Activated T-cell treated with anti-CD3 and anti-CD28 coated beads, Interleukin-2, amount 50 U/mL, for 48 hours (primary cell): Measurements from ENCODE around the gene ANKRD13D.

Experiments used
- DNase-seq, 2 experiments: peaks; one replicate each; pipeline ENCODE4 v3.0.0-alpha.2; 2020

The ANKRD13D gene

DNA sequence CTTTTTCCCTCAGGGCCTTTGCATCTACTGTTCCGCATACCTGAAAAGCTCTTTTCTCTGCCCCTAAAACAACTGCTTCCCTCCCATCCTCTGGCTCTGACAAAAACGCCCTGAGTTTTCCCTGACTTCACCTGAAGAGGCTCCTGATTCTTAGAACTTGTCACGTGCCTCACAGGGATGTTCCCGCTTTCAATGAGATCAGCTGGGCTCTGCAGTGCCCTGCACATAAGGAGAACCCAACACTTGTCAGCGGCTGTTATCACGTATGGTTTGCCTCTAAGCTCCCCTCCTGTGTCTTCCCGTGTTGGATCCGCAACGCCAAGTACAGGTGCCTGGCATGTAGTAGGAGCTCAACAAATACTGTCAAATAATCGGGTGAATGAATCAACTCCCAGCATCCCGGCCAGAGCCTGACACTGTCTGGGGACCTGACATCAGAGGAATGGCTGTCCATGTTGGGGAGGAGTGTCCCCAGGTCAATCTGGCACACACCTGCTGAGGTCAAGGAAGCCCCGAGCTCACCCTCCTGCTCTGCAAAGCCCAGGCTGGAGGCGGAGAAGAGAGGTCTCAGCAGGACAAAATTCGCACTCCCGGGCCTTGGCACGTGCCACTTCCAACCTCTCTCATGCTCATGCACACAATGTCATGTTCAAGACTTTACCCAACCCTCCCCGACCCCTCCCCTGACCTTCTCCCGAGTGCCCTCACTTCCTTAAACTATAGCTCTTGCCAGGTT lies 27.0 kb upstream of the ANKRD13D start:
- no peak for DNase-seq

DNA sequence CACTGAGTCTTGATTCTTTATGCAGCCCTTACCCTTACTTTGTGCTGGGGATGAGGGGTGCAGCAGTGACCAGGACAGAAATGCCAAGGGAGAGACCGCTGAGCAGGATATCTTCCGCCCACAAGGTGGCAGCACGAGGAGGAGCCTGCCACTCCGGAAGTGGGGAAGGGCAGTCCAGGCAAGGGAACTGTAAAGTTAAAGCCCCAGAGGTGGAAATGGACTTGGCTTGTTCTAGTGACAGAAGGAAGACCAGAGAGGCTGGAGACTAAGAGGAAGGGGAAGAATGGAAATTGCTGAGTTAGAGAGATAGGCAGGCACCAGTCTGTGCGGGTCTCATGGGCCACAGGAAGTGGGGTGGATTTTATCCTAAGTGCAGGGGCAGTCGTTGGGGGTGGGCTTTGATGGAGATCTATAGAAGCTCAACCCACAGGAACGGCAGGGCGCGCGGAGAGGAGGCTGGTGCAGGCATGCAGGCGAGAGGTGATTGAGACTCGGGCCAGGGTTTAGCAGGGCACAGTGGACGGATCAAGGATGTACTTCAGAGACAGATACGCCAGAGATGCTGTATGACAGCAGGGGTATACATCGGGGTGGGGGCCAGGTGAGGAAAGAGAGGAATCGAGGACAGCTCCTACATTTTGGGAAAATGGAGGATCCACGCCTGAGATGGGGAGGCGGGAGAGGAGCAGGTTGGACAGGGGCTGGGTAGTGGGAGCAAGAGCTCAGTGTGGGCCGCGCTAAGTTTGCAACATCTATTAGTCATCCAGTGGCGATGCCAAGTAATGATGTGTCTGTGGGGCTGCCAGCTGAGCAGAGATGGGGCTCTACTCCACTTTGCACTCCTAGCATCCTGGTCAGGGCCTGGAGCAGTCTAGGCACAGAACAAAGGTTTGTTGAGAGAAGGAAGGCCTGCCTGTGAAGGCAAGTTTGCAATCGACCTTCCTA lies 26.1 kb upstream of the ANKRD13D start:
- DNase-seq: peak; percentile 85

DNA sequence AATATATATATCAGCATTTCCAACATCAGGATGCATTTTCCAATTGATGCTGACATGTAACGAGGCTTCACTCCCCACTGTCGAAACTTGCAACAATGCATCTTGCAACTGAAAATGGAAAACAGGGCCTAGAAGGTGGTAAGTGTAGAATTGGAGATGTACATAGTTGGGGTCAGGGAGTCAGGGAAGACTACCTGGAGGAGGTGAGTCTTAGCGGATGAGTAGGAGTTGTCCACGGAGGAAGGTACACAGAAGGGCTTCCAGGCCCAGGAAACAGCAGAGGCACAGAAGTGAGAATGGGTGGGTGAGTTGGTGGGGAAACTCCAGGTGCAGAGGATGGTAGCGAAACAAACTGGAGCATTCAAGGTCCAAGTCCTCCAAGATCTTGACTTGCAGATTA lies 24.8 kb upstream of the ANKRD13D start:
- DNase-seq: no peak

DNA sequence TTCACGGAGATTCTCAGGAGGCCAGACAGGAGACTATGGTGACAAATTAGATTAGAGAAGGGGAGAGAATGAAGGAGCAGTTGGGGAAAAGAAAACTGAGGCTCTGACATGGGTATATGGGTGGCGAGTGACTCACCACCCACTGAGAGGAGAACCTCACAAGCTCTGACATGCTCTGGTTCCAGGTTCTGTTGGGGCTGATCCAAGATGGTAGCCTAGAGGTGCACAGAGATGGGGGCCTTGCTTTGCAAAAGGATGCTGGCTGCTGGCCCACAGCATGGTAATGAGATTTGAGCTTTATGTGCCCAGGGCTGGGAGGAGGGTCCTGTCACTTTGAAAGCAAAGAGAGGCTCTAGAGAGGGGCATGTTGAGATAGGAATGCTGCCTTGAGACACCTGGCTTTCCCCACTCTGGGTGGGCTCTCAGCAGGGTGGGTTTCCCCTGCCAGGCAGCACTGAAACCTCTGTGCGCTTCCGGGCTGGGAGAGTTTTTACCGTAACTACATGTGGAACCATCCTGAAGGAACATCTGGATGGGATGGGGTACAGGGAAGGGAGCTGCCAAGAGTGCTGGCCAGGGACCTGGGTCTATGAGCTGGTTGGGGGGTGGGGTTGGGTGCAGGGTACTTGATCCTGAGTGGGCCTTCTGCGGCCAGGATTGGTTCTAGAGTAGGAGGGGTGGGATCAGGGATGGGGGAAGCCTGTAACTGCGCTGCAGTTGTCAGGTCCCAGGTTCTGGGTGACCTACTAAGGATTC lies 24.0 kb upstream of the ANKRD13D start:
- DNase-seq: peak; percentile 45 to 52

DNA sequence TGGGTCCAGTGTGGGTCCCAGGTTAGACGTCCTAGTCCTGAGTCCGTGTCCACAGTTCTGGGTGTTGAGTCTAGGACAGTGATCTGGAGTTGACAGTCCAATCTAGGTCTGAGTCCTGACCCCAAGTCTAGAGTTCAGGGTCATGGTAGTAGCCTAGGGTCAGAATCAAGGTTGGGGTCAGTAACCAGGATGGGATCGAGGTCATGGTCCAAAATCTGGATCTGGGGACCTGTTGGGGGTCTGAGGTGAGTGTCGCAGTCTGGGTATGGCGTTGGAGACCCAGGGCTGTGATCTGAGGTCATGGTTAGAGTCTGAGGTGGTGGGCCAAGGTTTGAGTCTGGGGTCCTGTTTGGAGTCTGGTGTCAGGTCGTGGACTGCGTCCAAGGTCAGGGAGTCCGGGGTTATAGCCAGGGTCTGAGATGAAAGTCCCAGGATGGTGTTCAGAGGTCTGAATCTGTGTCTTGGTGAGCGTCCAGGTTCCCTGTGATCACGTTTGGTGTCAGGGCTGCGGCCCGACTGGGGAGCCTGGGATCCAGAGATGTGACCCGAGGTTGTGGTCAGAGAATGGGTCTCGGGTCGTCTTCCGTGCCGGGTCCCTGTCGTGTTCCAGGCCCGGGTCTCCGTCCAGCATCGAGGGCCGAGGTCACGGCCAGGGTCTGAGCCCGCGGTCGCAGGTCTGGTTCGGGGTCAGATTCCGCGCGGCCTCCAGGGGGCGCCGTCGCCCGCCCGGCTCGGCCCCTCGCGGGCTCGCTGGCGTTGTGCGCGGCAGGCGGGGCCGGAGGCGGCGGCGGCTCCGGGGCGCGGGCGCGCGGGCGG lies 23.3 kb upstream of the ANKRD13D start:
- peak; percentile 82 to 89 for DNase-seq

DNA sequence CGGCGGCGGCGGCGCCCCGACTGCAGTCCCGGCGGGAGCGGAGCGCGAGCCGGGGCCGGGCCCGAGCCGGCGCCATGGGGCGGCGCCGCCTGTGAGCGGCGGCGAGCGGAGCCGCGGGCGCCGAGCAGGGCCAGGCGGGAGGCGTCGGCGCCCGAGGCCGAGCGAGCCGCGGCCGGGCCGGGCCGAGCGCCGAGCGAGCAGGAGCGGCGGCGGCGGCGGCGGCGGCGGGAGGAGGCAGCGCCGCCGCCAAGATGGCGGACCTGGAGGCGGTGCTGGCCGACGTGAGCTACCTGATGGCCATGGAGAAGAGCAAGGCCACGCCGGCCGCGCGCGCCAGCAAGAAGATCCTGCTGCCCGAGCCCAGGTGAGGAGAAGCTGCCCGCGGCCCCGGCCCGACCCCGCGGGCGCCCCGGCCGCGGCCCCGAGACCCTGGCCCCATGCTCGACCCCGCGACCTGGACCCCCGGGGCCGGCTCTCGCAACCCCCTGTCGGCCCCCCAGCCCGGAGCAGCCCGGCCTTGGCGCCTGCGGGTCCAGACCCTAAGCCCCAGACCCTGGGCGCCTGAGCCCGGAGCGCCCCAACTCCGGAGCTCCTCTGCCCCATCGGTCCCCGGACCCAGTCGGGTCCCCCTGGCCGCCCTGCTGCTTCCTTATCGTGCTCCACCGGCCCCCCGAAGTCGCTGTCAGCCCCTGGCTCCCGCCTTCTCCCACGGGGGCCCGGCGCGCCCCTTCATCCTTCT lies 22.5 kb upstream of the ANKRD13D start, which contains the start of gene GRK2:
GRK2 (plus strand) TSS at position 25 of the 739 bp plus-strand sequence; CDS start at position 252, 227 bp downstream.
- DNase-seq: peak; percentile 50 to 61

DNA sequence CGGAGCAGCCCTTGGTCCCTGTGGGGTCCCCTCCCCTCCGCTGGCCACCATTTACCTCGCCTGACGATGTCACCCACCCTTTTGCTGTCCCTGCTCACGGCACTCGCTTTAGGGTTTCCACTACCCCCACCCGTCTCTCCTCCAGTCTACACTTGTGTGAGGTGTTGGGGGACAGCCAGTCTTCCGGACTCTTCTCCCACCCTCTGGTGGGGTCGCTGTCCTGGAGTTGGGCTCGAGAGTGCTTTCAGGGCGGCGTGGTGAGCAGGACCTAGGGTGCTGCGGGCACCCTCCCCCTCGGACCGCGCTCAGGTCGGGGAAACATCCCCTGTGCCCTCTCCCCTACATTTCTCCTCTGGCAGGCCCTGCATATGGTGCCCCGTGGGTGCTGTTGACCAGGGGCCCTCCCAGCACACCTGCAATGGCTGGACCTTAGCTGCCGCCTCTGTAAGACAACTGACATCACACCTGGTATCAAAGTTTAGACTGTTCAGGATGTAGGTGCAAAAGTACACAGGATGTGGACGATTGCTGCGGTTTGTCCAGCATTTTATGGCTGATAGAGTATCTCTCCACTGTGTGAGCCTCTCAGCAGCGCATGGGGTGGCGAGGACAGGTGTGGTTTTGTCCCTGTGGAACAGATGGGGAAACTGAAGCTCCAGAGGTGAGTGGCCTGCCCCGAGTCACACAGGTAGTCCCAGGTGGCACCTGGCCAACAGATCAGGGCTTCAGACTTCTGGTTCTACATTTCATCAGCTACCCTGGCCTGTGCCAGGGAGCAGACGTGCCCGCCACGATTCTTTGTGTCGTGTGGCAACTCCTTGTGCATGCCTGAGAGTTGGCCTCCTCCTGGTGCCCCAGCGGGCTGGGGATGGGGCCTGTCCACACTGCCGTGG lies 21.7 kb upstream of the ANKRD13D start:
- peak; percentile 47 to 56 for DNase-seq

DNA sequence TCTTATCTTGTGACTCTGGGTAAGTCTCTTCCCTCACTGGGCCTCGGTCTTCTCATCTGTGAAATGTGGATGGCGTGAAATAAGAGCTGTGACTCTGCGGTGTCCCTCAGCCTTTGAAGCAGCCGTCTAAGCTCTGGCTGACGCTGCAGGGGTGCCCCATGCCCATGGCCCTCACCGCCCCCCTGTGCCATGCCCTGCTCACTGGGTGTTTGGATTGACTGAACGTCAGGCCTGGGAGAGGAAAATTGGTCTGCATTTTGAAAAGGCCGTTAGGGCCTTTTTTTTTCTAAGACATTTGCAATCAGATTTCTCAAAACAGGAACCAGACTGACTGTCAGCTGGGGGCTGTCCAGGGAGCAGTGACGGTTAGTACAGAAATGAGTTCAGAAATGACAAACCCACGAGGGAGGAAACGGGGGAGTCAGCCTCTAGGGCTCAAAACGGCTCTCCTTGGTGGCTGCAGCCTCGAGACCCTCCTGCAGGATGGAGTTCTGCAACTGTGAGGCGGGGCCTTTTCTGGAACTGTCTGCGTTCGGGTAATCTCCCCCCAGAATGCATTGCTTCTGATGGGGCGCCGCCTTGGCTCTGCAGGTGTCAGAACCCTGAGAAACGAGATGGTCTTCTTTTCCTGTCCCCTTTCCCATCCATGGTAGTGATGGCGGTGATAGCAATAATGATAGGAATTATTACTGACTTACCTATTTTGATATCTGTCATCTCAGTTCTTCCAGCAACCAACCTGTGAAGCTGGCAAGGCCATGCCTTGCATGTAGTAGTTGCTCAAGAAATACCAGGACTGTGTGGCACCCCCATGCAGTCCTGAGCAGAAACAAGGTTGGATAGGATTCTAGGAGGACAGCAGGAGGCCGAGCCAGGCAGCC lies 20.8 kb upstream of the ANKRD13D start:
- peak; percentile 81 to 84 for DNase-seq

DNA sequence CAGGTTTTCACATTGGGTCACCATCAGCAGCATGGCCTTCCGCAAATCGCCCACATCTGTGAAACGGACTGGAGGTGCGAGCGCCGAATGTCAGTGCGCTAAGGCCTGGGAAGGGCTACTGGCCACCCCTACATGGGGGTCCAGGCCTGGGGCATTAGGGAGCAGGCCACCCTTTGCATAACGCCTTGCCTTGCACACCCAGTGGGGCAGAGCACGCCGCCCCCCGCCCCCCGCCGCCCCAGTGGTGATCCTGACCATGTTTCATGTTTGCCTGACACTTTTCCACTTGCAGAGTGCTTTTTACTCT lies 20.2 kb upstream of the ANKRD13D start:
- DNase-seq: no peak

DNA sequence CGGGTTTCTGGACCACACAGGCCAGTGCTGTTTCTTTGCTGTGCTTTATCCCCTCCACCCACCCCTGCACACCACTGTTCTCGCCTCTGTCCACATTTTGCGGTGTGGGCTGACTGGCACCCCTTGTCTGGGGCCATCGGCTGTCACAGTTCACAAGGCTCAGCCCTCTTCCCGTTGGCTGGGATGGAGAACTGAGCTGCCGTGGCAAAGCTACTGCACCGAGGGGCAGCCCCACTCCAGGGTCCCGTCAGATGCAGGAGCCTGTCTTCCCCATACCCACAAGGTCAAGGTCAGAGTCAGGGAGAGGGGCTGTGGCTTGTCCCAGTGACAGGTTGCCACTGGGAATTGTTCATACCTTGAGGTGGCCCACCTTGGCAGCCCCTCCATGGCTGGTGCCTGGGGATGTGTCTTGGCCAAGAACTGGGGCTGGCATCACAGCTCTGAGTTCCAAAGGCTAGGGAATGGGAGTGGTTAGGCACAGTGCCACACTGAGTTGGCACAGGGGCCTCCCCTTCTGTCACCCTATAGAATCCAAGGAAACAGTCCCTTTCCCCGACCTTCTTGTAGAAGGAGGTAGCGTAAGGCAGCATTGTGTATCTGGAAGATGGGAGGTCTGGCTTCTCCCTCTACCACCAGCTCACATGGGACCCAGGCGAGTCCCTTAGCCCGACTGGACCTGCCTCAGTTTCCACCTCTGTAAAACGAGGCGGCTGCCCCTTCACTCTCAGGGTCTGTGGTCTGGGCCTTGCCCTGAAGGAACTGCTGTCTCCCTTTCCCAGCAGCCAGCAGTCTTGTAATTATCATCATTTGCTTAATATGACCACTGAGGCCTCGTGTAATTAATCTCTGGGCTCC lies 19.5 kb upstream of the ANKRD13D start:
- DNase-seq: peak in 1 of 2 experiments; percentile 48

DNA sequence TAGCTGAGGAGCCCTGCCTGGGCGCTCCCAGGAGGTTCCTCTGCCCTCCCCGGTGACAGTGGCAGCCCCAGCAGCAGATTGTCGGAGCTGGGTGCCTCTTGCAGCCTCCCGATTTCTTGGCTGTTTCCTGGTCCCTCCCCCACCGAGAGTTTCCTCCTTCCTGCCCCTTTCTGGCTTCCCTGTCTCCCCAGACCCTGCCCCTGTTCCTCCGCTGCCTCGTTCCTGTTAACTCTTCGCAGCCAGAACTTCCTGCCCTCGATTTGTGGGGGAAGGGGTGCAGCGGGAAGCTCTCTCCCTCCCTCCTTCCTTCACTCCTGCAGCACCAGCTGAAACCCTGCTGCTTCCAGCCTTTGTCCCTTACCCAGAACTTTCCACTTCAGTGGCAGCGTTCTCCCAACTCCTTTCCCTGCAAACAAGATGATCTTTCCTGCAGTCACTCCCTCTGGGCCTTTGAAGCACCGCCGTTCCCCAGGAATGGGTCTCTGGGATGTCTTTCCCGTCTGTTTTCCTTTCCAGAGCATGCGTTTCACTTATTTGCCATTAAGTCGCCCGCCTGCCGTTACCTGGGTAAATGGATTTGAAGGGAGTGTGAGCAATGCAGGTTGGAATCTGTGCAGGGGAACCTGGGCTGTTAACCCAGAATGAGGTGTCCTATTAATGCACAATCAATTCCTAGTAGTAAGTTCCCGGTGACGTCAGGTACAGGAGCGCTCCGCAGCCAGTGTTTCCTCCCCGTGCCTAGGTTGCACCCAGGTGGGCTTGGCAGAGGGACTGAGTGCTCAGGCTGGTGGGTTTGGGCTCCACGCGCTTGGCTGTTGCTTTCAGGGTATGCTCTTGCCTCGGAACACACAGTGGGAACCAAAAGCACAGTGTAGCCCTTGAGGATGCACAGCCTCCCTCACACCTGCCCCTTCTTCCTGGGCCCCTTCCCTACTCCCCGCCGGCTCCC lies 18.6 kb upstream of the ANKRD13D start:
- peak; percentile 52 to 54 for DNase-seq

DNA sequence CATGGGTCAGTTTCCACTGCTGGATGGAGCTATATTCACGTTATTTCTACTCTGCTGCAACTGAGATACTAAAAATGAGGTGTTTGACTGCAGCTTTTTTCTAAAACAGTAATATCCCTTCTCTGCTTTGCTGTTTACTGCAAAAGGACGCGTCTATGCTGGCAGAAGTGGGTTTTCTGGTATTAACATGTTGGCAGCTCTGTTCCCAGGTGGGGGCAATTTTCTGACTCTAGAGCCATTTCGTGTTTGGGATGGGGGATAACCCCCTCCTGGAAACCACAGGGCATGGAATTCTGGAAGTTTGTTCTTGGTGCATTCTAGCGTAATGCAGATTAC lies 17.9 kb upstream of the ANKRD13D start:
- no peak for DNase-seq

DNA sequence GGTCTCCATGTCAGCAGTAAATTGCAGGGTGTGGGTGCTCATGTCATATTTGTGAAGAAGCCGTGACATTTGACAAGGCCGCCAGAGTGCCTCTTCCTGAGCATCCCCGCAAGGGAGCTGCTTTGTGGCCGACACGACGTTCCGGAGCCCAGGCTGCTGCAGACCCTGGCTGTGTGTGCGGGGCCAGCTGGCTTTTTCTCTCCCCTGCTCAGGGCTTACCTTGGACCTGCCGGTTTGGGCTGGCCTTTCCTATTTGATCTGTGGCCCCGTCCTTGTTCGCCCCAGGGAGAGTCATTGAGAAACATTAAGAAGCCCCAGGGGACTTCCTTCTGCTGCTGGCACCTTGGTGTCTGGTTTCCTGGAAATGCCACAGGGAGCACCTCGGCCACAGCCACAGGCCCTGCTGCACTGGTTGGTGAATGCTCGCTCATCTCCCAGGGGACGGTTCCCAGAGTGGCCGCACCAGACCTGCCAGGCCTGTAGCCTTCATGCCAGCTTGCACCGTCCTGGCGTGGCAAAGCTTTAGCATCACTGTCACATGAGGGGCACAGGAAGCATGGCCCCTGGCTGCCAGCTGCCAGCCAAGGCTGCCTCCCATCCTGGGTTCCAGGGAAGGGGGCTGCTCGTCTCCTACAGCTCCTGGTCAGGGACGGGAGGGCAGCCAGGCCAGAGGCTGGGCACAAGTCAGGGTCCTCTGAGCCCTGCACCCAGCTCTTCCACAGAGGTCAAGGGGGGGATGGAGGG lies 17.4 kb upstream of the ANKRD13D start:
- DNase-seq: peak; percentile 82 to 84

DNA sequence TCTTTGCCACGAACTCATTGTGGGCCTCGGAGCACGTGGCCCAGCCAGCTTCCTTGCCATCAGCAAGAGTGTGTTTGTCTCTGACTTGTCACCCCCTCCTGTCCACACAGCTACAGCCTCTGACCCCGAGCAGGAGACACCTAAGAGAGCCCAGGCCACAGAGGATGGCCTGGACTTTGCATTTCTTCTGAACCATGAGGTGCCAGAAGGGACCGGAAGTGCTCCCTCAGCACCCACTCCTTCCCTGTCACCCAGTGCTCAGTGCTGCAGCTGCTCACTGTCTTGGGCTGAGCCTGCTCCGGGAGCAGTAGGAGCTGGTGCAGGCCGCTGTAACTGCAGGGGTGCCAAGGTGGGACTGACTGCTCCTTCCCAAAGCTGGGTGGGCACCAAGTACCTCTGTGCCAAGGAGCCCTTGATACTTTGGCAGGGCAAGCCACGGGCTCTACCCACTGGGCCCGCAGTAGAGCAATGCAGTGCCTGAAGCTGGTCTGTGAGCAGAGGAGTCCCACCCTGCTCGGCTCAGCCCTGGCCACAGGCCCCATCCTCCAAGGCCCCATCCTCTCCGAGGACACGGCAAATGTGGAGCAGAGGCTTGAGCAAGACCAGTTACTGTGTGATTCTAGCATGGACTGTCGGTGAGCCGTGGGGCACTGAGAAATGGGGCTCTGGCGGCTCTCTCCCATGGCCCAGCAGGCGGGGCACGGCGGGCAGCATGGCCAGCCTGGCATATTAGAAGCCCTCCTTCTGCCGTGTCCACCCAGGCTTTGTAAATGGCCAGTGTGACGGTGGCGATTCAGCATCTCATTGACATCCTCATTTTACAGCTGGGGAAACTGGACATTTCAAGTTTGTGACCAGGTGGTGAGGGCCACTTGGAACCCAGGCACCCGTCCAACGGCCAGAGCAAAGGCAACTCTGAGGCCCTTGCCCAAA lies 16.5 kb upstream of the ANKRD13D start:
- DNase-seq: peak; percentile 69 to 74

DNA sequence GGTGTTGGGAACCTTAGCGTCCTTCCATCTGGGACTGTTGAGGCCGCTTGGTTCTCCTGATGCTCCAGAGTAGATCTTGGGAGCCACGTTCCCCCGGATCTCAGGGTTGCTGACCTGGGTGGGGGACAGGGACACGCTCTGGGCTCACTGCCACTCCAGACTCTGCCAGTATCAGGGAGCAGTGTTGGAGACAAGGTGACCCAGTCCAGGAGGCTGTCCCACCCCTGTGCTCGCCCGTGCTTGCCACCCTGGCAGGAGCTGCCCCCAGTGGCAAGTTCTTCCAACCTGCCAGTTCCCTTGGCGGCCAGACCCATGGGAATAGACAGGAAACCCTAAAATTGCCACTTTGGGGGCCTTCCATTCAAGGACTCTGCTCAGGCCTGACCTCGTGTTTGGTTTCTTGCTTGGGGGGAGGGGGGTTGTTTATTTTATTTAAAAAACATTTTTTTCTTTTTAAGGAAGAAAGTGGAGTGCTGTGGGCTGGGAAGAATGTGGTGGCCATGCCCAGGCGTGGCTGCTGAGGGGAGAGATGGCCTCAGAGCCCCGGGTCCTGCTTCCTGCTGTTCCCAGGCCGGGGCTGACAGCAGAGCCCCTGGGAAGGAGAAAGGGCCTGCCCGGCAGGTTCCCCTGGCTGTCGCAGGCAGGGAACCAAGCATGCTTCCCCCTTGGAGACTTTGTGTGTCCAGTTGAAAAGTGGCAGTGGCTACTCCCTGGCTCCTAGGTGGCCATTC lies 15.7 kb upstream of the ANKRD13D start:
- peak in 1 of 2 experiments; percentile 50 for DNase-seq
